DOHH2 (cell line): ENCODE data around the gene SMAD4.

Experiments used
- H3F3A ChIP-seq: fragments of 200-600 bp; sonication (generic), shearing (Covaris generic); 2 replicates; pipeline ENCODE4 v1.6.0; 2016; ENCODE audit warnings: antibody characterized with exemption, mild to moderate bottlenecking; ENCODE audit not compliant: control insufficient read depth, insufficient read depth
- H3K27ac ChIP-seq: fragments of 200-600 bp; sonication (generic); 2 replicates; pipeline ENCODE4 v1.5.1; 2014; ENCODE audit warnings: low read depth, mild to moderate bottlenecking, low read length, moderate library complexity
- H3K27me3 ChIP-seq: fragments of 200-600 bp; sonication (generic); 2 replicates; pipeline ENCODE4 v1.6.1; 2014; ENCODE audit warnings: mild to moderate bottlenecking, low read length, mixed read lengths; ENCODE audit not compliant: control insufficient read depth
- H3K36me3 ChIP-seq: fragments of 200-600 bp; sonication (generic); 2 replicates; pipeline ENCODE4 v1.6.1; 2014; ENCODE audit warnings: mild to moderate bottlenecking, low read length, moderate library complexity, mixed read lengths; ENCODE audit not compliant: control insufficient read depth
- H3K4me1 ChIP-seq: fragments of 200-600 bp; sonication (generic); 2 replicates; pipeline ENCODE4 v1.6.1; 2014; ENCODE audit warnings: mild to moderate bottlenecking, low read length, mixed read lengths; ENCODE audit not compliant: control insufficient read depth
- H3K4me2 ChIP-seq: fragments of 200-600 bp; sonication (generic); 2 replicates; pipeline ENCODE4 v1.6.0; 2014; ENCODE audit warnings: mild to moderate bottlenecking, low read length, moderate library complexity
- H3K4me3 ChIP-seq: fragments of 200-600 bp; sonication (generic); 2 replicates; pipeline ENCODE4 v1.5.1; 2014; ENCODE audit warnings: mild to moderate bottlenecking, low read length, mixed read lengths
- H3K79me2 ChIP-seq: fragments of 200-600 bp; sonication (generic); 2 replicates; pipeline ENCODE4 v1.6.1; 2014; ENCODE audit warnings: mild to moderate bottlenecking, low read length, mixed read lengths; ENCODE audit not compliant: control insufficient read depth
- H3K9me2 ChIP-seq: fragments of 200-600 bp; sonication (generic); replicated peaks from 2 replicates; pipeline ENCODE4 v1.6.1; 2014; ENCODE audit warnings: mild to moderate bottlenecking, low read length, mixed read lengths; ENCODE audit not compliant: control insufficient read depth
- H3K9me3 ChIP-seq: fragments of 200-600 bp; sonication (generic); 2 replicates; pipeline ENCODE4 v1.6.1; 2014; ENCODE audit warnings: antibody characterized with exemption, low read length, mixed read lengths; ENCODE audit not compliant: control insufficient read depth, insufficient read depth
- H4K20me1 ChIP-seq: fragments of 200-600 bp; sonication (generic); 2 replicates; pipeline ENCODE4 v1.6.0; 2014; ENCODE audit warnings: low read depth, mild to moderate bottlenecking, antibody characterized with exemption, low read length, moderate library complexity; ENCODE audit not compliant: control insufficient read depth, insufficient read depth
- CTCF ChIP-seq: fragments of 200-600 bp; sonication (generic); IDR thresholded peaks from one replicate; pipeline ENCODE4 v1.5.1; 2014; ENCODE audit warnings: antibody characterized with exemption, mild to moderate bottlenecking, low read depth, low read length; ENCODE audit not compliant: poor library complexity, severe bottlenecking
- EZH2phosphoT487 ChIP-seq: fragments of 200-600 bp; sonication (generic); IDR thresholded peaks from 2 replicates; pipeline ENCODE4 v1.6.1; 2017; ENCODE audit warnings: borderline replicate concordance, mild to moderate bottlenecking, antibody characterized with exemption, low read length, moderate library complexity, mixed read lengths

SMAD4 gene

GRCh38 chr18:51012441-51012840 lies 17.6 kb upstream of the SMAD4 start:
- Histone ChIP-seq H3F3A (no peaks in the 10 kb centered on the region), H3K4me1 (peaks cover 3% of the 10 kb centered on the region; the same call in 1 of the 2 replicates), H3K27me3 (no peaks in the 10 kb centered on the region), H3K27ac (no peak overlapping the region), H3K9me3 (0 out of 2 replicates have a peak, but pooled peaks cover 2% of the 10 kb centered on the region), H3K36me3 (no peaks in the 10 kb centered on the region), H3K4me2 (no peak overlapping the region), H3K4me3 (no peak overlapping the region), H4K20me1 (no peaks in the 10 kb centered on the region), H3K9me2 (no peaks in the 10 kb centered on the region), H3K79me2 (no peaks in the 10 kb centered on the region)
- TF ChIP-seq CTCF (no peak), EZH2phosphoT487 (no peak)

- Histone ChIP-seq H3K4me1 (peaks cover 3% of the 10 kb centered on the region; the same call in 1 of the 2 replicates), H3K27me3 (no peaks in the 10 kb centered on the region)
Measured at GRCh38 chr18:51013259-51013658, 16.8 kb upstream of the SMAD4 start.

GRCh38 chr18:51017140-51017879 lies 12.7 kb upstream of the SMAD4 start:
- Histone ChIP-seq H3K27me3 (no peaks in the 10 kb centered on the region), H3K79me2 (no peaks in the 10 kb centered on the region), H3K9me3 (0 out of 2 replicates have a peak, but pooled peaks cover 2% of the 10 kb centered on the region), H4K20me1 (no peaks in the 10 kb centered on the region), H3F3A (no peaks in the 10 kb centered on the region), H3K4me1 (no peaks in the 10 kb centered on the region), H3K9me2 (no peaks in the 10 kb centered on the region), H3K36me3 (no peaks in the 10 kb centered on the region), H3K4me3 (no peak overlapping the region), H3K4me2 (no peak overlapping the region), H3K27ac (no peak overlapping the region)
- TF ChIP-seq EZH2phosphoT487 (no peak), CTCF (no peak)

More at GRCh38 chr18:51013259-51013658, 16.8 kb upstream of the SMAD4 start:
- H3K4me2 ChIP-seq: no peak overlapping the region
- no peaks in the 10 kb centered on the region for H3K9me2 ChIP-seq
- TF ChIP-seq CTCF (no peak), EZH2phosphoT487 (no peak)
- H3F3A ChIP-seq: no peaks in the 10 kb centered on the region
- H4K20me1 ChIP-seq: no peaks in the 10 kb centered on the region
- no peaks in the 10 kb centered on the region for H3K36me3 ChIP-seq
- no peak overlapping the region for H3K27ac ChIP-seq
- no peaks in the 10 kb centered on the region for H3K79me2 ChIP-seq
- 0 out of 2 replicates have a peak, but pooled peaks cover 2% of the 10 kb centered on the region for H3K9me3 ChIP-seq
- H3K4me3 ChIP-seq: no peak overlapping the region
